Islet precursor cell (in vitro differentiated cells): Measurements from ENCODE around the gene ZDBF2.
"Not testable (repeated sequence)": the region's sequence is repeated elsewhere in the genome, so short reads cannot be mapped to it uniquely, and the experiment has no call there.

Experiments used
- DNase-seq: peaks from one replicate; pipeline ENCODE4 v3.0.0-alpha.2; 2018

The ZDBF2 gene

DNA sequence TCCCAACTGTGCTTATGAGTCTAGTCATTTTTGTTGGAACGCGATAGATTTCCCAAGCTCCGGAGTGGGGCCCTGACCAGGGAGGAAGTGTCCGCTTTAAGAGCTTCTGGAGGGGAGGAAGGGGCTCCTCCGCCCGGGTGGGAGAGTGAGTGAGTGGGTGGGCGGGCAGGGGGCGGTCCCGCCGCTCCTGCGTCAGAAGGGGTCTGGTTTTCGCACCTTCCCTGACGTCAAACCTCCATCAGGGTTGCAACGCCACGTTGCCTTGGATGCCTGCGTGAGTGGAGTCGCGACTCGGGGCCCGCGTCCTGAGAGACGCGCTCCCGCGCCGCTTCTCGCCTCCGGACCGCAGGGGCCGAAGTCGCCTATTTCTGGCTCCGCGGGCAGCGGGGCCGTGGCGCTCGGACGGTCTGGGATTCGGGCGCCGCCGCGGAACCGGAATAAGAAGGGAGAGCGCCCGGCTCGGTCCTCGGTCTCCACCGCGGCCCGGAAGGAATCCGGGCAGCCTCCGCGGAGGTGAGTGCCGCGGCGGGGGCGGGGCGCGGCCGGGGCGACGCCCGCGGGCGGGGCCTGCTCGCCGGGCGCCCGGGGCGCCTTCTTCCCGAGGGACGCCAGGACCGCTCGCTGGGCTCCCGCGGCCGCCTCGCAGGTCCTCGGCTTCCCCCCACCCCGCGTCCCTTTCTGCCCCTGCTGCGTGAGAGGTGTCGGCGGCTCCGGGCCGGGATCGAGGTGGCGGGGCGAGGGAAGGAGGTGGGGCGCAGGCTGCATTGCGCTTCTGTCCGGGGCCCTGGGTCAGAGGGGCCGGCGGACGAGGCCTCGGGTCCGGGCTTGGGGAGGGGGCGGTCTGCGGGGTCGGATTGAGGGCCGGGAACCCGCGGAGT, at the start of gene ZDBF2:
Gene ZDBF2, plus strand, starts transcription at position 230 of the 878 bp plus-strand sequence. CDS start 7,187 bp downstream, outside the sequence.
- DNase-seq: peak; percentile 90

DNA sequence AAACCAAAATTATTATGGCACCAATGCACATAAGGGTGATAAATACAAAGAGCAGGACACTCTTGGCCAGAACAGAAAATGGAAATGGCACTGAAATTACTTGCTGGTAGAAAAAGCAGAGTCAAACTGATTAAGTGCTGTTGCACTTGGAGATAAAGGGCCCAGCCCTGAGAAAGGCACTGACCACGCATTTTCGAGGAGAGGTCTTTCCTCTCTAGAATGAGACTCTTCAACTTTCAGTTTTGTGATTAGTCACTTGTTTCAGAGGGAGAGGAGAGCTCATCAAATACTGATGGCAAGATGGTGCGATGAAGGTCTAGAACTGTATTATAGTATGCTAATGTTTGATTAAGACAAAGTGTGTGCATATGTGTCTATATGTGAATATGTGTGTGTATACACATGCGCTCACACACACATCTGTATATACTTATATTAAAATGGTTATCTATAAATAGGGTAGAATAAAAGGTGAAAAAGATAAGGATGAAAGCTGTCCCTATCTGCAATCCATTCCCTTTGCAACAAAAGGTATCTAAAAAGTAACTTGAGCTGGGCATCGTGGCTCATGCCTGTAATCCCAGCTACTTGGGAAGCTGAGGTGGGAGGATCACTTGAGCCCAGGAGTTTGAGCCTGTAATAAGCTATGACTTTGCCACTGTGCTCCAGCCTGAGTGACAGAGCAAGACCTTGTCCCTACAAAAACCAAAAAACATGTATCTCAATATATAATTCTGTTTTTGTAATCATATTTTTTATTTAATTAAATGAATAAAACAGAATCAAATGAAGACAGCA, 48.8 kb upstream of the ZDBF2 start:
- DNase-seq: no peak

- not testable (repeated sequence) for DNase-seq
These were observed 45.8 kb upstream of the ZDBF2 start for GRCh38 chr2:206228636-206229035.

DNA sequence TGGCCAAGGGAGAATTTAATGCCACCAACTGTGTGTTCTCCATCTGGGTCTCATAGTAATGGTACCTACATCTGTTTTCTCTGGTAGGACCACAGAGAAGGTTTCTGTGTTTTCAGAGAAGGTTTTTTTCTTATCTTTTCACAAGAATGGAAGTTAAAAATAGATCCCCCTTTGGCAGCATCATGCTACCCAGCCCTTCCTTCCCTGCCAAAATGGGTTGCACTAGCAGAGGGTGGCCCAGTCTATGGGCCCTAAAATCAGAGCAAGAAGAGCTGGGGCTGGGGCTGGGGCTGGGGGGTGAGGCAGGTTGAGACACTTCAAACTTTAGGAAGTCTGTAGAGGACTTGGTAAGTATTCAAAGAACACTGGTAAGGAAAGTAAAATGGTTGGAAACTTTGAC, 44.8 kb upstream of the ZDBF2 start:
- DNase-seq: no peak

DNA sequence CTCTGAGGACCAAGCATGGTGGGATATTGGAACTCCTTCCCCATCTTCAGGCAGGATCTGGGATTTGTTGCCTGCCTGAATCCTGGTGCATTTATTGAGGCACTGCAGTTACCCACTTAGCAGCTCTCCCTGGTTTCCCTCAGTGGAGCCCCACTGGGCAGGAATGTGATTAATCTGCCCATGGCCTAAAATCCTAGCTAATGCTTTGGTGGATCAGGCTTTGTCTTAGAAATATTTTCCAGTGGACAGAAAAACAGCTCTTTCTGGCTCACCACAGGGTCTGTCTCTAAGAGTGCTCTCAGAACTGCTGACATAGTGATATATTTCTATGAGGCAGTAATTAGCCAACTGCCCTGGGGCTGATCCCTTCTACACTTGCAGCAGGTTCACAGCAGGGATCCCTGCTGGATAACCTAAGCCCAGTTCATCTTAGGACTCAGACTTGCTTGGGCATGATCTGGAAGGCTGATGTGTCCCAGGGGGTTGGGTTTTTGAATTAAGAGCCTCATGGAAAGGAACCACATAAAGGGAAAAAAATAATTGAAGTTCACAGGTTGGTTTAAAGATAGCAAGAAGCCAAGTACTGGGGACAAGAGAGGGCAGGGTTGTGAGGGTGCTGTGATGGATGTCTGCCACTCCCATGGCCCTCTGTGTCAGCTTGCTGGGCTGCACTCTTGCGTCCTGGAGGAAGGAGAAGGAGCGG, 44.3 kb upstream of the ZDBF2 start:
- DNase-seq: peak; percentile 74

GRCh38 chr2:206231669-206232286, 42.7 kb upstream of the ZDBF2 start:
- no peak for DNase-seq

DNA sequence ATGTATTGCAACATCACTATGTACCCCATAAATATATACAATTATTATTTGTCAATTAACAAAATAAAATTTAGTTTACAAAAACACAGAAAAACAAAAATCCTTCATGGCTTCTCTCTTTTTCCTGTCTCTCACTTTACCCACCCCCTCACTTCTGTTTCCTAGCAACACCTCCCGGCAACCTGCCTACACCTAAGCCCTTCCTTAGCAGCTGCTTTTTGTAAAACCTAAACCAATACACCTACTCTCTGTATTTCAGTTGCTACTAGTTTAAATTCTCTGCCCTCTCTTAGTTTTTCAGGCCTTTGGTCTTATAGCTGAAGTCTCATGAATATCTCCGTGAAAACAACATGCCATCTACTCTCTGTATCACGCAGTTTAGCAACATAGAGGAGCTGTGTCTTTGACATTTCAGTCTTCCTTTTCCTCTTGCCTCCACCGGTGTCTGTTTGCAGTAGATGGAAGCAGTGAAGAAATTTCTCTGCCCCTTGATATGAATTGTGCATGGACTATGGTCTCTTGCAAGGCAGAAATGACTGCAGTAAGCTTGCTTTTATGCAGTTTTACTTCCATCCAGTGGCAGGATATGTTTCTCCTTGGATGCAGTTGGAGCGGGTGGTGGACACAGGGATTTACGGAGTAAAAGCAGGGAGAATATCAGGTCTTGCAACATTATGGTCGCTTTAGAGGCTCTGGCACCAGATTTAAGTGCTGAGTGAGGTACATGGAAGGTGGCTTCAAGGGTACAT, 42.0 kb upstream of the ZDBF2 start:
- no peak for DNase-seq

- no peak for DNase-seq
These were observed 35.3 kb upstream of the ZDBF2 start for GRCh38 chr2:206239157-206239556.

DNA sequence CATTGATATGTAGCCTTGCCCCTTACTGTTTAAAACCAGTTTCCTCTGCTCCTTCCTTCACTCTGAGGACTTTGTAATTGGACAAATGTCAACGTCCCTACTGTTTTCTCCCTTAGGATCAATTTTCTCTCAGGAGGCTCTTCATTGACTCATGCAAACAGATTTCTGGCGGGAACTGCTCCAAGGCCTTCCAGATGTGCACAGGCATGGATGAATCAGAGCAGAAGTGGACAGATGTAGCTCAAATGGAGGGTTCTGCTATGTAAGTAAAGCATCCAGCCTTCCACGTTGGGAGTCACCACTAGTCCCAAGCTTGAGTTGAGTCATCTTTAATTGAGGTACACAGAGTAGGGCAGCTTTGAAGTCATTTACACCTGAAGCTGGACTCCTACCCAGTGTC, 34.1 kb upstream of the ZDBF2 start:
- DNase-seq: no peak

GRCh38 chr2:206241736-206242135, 32.7 kb upstream of the ZDBF2 start:
- DNase-seq: no peak

DNA sequence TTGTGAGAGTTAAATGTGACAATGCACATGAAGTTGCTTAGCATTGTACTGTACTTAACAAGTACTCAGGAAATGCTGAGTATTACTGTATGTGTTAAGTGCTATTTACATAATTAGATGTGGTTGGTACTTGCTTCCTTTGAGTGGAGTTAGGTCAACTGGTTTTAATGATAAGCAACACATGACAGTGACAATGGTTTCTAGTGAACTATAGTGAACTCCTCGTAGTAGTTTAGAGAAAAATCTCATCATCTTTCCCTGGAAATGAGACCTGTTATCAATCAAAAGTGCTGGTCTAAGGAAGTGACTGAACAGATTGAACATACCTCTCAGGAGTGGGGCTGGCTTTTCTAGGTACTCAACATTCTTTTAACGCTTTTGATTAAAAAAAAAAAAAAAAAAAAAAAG, 29.2 kb upstream of the ZDBF2 start:
- DNase-seq: no peak

DNA sequence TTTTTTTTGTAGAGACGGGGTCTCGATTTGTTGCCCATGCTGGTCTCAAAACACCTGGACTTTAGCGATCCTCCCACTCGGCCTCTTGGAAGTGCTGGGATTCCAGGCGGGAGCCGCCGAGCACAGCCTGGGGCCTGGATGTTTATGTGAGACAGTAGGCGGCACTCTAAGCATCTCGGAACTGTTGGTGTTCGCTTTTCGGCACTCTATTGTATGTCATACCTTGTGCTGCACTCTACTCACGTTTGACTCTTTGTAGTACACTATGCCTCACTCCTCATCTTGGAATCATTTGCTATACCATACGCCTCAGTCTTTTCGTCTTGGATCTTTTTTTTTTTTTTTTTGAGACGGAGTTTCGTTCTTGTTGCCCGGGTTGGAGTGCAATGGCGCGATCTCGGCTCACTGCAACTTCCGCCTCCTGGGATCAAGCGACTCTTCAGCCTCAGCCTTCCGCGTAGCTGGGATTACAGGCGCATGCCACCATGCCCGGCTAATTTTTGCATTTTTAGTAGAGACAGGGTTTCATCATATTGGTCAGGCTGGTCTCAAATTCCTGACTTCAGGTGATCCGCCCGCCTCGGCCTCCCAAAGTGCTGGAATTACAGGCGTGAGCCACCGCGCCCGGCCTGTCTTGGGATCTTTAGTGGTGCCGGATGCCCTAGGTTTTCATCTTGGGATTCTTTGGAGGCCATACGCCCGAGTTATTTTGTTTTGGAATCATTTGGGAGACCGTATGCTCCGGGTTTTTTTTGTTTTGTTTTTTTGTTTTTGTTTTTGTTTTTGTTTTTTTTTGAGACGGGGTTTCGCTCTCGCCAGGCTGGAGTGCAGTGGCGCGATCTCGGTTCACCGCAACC, 24.2 kb upstream of the ZDBF2 start:
- DNase-seq: peak; percentile 67

- DNase-seq: no peak
These were observed 21.2 kb upstream of the ZDBF2 start for GRCh38 chr2:206253125-206253776.

DNA sequence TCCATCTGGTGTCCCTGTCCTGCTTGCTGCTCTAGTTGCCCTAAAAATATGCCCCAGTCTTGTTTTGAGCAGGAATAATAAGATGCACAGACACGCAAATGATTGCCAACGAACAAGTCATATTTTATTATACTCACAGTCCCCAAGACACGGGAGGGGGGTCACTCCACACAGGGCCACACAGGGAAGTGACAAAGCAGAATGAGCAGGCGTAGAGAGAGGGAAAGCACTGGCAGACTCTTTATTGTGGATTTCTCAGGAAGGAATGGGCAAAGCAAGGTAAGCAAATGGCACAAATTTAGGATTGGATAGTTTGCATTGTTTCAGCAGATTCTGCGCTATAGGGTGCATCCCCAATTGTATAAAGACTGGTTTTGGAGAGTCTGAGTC, 20.7 kb upstream of the ZDBF2 start:
- no peak for DNase-seq

GRCh38 chr2:206255003-206255402, 19.5 kb upstream of the ZDBF2 start:
- DNase-seq: no peak

- DNase-seq: no peak
These were observed 17.7 kb upstream of the ZDBF2 start for GRCh38 chr2:206256706-206257205.

DNA sequence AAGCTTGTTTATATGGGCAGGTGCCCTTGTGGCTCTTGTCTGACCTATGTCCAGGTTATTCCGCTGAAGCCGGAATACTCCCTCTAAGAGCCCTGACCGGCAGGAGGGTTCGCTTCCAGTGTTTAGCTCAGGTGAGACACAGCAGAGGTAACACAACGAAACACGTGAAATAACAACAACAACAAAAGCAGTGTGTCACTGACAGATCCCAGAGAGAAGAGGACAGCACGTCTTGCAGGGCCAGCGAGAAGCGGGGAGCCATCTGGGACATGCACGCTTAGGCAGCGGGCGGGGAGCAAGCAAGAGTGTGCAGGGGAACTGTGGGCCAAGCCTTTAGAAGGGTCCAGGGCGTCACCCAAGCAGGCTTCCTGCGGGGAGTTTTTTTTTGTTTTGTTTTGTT, 17.1 kb upstream of the ZDBF2 start:
- no peak for DNase-seq

DNA sequence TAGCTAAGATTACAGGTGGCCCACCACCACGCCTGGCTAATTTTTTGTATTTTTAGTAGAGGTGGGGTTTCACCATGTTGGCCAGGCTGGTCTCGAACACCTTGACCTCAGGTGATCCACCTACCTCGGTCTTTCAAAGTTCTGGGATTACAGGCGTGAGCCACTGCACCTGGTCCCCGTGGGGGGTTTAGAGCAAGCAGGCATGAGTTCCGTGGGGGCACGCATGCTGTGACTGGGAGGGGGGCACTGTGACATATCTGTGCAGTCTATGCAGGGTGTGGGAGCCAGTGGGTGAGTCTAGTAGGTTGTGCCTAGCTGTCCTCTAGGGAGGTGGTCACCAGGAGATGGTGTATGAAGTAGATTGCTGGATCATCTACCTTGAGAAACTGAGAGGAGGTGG, 16.6 kb upstream of the ZDBF2 start:
- DNase-seq: no peak

GRCh38 chr2:206258615-206259014, 15.8 kb upstream of the ZDBF2 start:
- not testable (repeated sequence) for DNase-seq
